SHP77 treated with DMSO at 0.1 percent for 48 hours (cell line): ENCODE measurements around the gene ATG7.
"Not testable (repeated sequence)": the region's sequence is repeated elsewhere in the genome, so short reads cannot be mapped to it uniquely, and the experiment has no call there.

ENCODE experiments used
- DNase-seq: peaks from one replicate; lab custom pipeline; 2025; lab: John Stamatoyannopoulos, UW

Gene ATG7

GRCh38 chr3:11592445-11593298 is 320.5 kb downstream of the ATG7 start:
- no peak for DNase-seq

DNA sequence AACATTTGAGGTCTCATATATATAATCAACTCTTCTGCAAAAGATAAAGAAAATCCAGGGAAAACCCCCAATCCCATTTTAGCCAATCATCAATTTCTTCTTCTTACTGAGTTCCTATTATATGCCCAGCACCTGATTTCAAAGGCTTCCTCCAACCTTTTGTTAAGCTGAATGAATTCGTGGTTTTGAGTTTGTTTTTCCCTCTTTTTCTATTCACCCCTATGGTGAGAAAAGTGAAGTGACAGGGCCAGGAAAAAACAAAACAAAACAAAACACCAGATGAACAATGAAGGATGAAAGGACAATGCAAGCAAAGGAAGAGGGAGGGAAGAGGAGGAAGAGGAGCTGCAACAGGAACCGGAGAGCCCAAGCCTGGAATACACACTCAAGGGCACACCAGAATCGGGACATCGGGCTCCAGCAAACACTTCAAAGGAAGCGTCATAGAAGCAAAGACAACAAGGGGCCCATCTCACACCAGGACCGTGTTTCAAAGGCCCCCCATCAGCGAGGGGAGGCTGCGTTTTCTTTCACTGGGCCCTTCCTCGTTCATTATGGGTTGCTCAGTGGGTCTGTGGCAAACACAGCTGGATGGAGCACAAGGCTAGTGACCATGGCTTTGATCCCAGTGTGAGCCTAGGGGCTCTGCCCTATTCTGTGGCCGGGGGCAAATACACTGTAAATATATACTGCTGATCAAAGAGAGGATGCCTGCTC is 321.3 kb downstream of the ATG7 start:
- no peak for DNase-seq

- not testable (repeated sequence) for DNase-seq
These were observed 322.8 kb downstream of the ATG7 start for GRCh38 chr3:11595024-11595423.

- no peak for DNase-seq
These were observed 324.2 kb downstream of the ATG7 start for GRCh38 chr3:11596387-11596786.

DNA sequence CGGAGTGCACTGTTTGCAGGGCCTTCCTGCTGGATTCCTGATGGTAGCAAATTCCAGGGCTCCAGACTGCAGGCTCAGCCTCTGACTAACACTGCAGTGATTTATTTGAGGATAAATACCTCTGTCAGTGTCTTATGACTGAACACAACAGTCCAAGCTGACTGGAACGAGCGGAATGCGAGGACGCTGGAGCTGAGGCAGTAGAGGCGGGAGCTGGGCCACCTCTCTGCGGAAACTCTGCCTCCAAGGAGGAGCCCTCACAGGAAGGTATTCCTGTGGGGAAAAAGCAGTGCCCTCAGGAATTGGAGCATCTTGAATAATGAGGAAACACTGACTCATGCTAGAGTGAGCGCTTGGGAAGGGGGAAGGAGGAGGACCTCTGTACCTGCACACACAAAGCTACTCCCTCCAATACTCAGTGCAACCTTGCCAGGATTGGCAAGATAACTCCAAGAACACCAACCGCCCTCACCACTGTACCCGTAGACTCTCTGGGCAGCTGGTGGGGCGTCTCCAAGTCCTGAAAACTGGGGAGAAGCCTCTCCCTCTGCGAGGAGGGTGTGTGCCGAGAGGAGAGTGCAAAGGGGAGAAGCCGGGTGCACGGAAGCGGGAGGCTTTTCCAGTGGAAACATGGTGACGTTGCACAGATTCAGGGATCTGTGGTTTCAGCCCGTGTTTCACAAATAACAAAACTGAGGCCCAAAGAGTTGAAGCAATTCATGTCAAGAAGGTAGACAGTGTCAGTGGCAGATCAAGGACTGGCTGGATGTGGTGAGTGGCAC is 328.5 kb downstream of the ATG7 start:
- DNase-seq = no peak

- no peak for DNase-seq
These were observed 329.4 kb downstream of the ATG7 start for GRCh38 chr3:11601446-11602238.

DNA sequence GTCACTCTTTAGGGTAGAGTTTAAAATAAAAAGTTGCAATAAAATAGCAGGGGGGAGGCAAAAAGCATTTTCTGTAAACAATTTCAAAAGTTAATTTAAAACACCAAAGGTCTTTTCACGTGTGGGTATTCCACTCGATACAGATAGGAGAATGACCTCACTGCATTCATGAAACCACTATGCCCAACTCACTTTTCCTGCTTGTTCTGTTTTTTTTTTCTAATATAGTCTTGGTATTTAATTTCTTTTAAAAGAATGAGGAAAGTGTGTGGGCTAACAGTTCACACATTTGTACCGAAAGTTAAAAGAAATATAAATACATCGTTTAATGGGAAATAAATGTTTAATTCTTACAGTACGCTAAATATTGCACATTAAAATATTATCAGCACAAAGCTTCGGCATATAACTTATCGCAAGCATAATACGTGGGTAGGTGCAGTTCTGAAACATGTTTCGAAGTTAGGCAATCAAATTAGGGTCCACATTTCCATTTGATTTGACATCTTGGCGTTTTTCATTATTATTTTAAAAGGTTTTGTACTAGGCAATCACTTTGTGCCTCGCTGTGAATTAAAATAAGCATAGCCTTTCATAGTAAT is 330.1 kb downstream of the ATG7 start:
- DNase-seq = no peak

GRCh38 chr3:11602886-11603527 is 330.8 kb downstream of the ATG7 start:
- DNase-seq = no peak

DNA sequence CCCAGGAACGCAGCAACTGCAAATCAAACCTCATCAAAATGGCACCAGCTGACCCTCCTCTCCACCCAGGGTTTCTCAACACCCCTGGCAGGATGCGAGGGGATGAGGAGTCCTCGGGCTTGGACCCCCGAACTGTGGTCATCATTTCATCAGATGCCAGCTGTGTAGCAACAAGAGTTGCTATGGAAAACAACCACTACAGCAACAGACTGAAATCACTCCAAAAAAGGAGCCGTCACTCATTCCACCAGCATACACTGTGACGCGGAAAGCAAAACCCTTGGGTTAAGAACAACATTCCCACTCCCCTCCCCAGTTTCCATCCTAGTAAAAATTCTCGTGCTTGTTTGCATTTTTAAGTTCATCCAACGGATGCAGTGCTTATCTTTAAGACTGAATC is 331.4 kb downstream of the ATG7 start:
- DNase-seq = no peak

DNA sequence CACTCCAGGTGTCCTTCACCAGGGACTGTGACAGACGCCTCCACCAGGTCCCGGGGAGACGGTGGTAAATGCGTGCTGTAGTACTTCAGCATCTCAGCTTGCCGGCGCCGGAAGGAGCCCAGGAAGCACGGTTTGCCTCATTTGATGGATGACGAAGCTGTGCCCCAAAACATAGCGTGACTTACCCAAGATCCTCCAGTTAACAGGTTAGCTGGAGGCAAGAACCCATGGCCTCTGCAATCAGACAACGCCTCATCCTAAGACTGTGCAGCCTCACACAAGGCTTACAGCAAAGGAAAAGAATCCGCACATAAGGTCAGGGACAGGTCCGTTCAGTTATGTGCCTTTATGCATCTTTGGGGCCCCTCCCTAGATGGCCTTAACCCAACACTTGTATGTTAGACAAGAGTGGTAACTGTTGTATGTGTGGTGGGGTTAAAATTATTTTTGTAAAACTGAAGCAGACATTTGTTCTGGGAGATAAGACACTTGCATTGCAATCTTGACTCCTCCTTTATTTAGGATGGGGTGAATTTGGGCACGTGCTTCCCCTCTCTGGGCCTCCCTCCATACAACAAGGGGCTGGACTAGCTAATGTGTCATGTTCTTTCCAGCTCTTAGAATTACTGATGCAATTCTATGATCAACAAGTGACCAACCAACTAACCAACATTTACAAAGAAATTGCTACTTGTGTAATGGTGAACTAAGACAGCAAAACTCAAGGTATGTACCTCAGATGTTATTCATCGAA is 332.1 kb downstream of the ATG7 start:
- DNase-seq = no peak

DNA sequence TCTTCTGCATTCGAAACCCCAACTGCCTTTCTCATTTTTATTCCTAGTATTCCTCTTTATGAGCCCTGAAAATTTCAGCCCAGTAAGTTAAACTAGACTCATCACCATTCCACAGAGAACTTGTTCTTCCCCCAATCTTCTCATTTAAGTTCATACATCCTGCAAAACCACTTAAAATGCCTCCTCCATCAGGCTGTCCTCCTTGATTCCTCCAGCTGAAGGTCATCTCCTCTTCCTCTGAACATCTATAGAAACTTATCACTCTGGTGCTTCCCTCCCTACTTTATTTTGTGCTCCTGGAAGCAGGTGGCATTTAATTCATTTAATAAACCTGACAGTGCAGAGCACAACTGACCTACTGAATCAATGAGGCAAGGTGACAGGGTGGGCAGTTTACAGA is 333.2 kb downstream of the ATG7 start:
- no peak for DNase-seq

DNA sequence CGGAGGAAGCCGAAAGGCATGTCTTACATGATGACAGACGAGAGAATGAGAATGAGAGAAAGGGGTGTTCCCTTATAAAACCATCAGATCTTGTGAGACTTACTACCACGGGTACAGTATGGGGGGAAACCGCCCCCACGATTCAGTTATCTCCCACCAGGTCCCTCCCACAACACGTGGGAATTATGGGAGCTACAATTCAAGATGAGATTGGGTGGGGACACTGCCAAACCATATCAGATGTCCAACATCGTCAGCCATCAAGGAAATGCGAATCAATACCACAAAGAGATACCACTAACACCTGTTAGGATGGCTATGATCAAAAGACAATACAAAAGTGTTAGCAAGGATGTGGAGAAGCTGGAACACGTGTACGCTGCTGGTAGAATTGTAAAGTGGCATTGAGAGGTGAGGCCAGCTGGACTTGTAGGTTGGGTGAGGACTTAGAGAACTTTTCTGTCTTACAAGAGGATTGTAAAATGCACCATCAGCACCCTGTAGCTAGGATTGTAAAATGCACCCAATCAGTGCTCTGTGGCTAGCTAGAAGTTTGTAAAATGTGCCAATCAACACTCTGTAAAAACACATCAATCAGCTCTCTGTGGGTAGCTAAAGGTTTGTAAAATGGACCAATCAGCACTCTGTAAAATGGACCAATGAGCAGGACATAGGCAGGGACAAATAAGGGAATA is 334.0 kb downstream of the ATG7 start:
- no peak for DNase-seq

- DNase-seq = no peak
These were observed 334.8 kb downstream of the ATG7 start for GRCh38 chr3:11606865-11607440.
